ENCODE results near the gene CCDC78.

Gene CCDC78

DNA sequence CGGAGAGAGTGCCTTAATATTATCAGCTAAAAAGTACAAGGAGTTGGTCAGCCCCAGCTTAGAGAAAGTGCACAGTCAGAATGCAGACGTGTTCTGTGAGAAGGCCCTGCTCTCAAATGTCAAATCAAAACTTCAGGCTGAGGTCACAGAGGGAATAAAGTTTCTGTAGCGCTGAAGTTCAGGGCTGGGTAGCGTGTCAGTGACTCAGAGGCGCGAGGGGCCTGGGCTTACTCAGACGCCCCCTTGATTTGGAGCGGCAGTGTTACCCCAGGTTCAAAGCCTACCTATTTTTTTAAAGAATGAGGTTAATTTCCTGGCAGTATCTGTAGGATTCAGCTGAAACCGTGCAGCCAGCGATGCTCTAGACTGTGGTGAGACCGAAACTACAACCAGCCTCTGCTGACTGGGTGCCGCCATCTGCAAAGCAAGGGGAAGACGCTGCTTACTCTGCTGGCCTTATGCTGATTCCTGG is 9.8 kb upstream of the CCDC78 start:
- Histone ChIP-seq H3K27me3 (replicated peaks) (no peaks in the 10 kb centered on the region), H3K4me3 (ENCODE audit: low read depth, low read length) (no peak overlapping the region), H3K36me3 (replicated peaks) (peaks cover 29% of the 10 kb centered on the region), H3K27ac (no peak overlapping the region)
- in situ Hi-C loops (cut with HindIII; ENCODE audit: low pct_ligation_motif_present, low sequenced_read_pairs), result no loop called here
- TF ChIP-seq, protein P1, sequence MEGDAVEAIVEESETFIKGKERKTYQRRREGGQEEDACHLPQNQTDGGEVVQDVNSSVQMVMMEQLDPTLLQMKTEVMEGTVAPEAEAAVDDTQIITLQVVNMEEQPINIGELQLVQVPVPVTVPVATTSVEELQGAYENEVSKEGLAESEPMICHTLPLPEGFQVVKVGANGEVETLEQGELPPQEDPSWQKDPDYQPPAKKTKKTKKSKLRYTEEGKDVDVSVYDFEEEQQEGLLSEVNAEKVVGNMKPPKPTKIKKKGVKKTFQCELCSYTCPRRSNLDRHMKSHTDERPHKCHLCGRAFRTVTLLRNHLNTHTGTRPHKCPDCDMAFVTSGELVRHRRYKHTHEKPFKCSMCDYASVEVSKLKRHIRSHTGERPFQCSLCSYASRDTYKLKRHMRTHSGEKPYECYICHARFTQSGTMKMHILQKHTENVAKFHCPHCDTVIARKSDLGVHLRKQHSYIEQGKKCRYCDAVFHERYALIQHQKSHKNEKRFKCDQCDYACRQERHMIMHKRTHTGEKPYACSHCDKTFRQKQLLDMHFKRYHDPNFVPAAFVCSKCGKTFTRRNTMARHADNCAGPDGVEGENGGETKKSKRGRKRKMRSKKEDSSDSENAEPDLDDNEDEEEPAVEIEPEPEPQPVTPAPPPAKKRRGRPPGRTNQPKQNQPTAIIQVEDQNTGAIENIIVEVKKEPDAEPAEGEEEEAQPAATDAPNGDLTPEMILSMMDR (IDR thresholded peaks at IDR 0.05; ENCODE audit: low read depth, low read length, missing control alignments), result no peak
- no peak for DNase-seq

- DNase-seq, result no peak
- no peaks in the 10 kb centered on the region for H3K27me3 ChIP-seq (replicated peaks)
- no peak overlapping the region for H3K4me3 ChIP-seq (ENCODE audit: low read depth, low read length)
- in situ Hi-C loops (cut with HindIII; ENCODE audit: low pct_ligation_motif_present, low sequenced_read_pairs), result no loop called here
- H3K27ac ChIP-seq, result no peak overlapping the region
- TF ChIP-seq, protein P1 (IDR thresholded peaks at IDR 0.05; ENCODE audit: low read depth, low read length, missing control alignments), result no peak
- peaks cover 29% of the 10 kb centered on the region for H3K36me3 ChIP-seq (replicated peaks)
These were observed 9.0 kb upstream of the CCDC78 start for GRCh38 chr16:734981-735881.

- Histone ChIP-seq H3K27ac (no peak overlapping the region), H3K4me3 (ENCODE audit: low read depth, low read length) (no peak overlapping the region), H3K27me3 (replicated peaks) (no peaks in the 10 kb centered on the region), H3K36me3 (replicated peaks) (peaks cover 29% of the 10 kb centered on the region)
- DNase-seq, result no peak
- in situ Hi-C loops (cut with HindIII; ENCODE audit: low pct_ligation_motif_present, low sequenced_read_pairs), result no loop called here
- TF ChIP-seq, protein P1 (IDR thresholded peaks at IDR 0.05; ENCODE audit: low read depth, low read length, missing control alignments), result no peak
These were observed 8.2 kb upstream of the CCDC78 start for GRCh38 chr16:734208-734980.

DNA sequence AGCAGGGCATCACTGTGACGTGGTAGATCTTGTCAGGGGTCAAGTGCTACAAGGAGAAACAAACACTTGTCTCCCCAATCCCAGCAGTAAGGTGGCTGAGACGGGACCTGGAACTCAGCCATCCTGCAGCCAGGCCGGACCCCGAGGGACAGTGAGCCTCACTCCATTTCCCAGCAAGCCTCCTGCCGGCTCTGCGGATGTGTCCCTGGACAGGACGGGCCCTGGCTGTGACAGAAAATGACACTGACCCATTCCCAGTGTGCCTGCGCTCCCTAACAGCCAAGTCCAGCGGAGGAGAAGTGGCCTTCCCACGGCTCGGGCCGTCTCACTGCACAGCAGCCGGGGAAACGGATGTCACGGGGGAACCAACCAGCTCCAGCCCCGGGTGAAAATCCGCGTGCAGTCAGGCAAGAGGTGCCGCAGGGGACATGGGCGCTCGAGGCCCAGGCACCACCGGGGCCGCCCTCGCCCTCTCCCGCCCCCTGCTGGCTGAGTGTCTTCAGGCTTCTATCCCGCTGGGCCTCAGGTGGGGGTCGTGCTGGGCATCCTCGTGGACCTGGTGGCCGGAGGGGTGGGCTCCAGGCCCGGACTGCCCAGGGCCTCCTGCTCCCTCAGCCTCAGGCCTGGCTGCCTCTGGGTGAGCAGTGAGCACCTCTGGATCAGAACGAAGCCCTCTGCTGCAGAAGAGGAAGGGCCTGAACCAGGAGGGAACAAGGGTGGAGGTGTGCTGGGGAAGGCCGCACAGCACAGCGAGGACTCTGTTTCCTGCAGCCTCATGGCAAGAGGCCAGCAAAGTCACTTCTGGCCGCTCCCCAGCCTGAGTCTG is 7.4 kb upstream of the CCDC78 start:
- H3K27me3 ChIP-seq (replicated peaks), result no peaks in the 10 kb centered on the region
- TF ChIP-seq, protein P1 (IDR thresholded peaks at IDR 0.05; ENCODE audit: low read depth, low read length, missing control alignments), result no peak
- no peak overlapping the region for H3K4me3 ChIP-seq (ENCODE audit: low read depth, low read length)
- DNase-seq, result no peak
- H3K27ac ChIP-seq, result no peak overlapping the region
- H3K36me3 ChIP-seq (replicated peaks), result peaks cover 29% of the 10 kb centered on the region
- in situ Hi-C loops (cut with HindIII; ENCODE audit: low pct_ligation_motif_present, low sequenced_read_pairs), result no loop called here

DNA sequence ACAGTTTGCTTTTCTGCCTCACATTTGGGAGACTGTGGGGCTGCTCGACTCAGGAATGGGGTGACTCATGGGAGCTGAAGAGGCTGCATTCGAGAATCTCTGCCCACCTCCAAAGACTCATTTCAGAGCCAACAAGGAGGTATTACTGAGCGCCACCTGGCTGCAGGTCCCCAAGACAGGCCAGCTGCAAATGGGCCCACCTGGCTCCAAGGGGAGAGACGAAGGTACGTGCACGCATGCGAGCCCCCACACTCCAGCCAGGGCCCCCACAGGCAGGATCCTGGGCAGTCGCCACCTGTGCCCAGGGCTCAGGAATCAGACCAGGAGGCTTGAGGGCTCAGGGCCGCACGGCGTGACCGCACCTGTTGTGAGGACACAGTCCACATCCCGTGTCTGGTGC is 6.7 kb upstream of the CCDC78 start:
- Histone ChIP-seq H3K27ac (no peak overlapping the region), H3K27me3 (replicated peaks) (no peaks in the 10 kb centered on the region), H3K4me3 (ENCODE audit: low read depth, low read length) (no peak overlapping the region), H3K36me3 (replicated peaks) (peaks cover 29% of the 10 kb centered on the region)
- TF ChIP-seq, protein P1 (IDR thresholded peaks at IDR 0.05; ENCODE audit: low read depth, low read length, missing control alignments), result no peak
- in situ Hi-C loops (cut with HindIII; ENCODE audit: low pct_ligation_motif_present, low sequenced_read_pairs), result no loop called here
- no peak for DNase-seq

All from brain microvascular endothelial cell (primary cell).